H1 (cell line): Measurements from ENCODE around the gene SUPT7L. TPM values are rescaled to one million over a fixed set of nuclear protein-coding genes. Genes with fewer than 3 reads are reported as not detected.

Source experiments
- CTCF ChIA-PET: fragments of 300-600 bp; sonication (Branson Sonifier 250); formaldehyde crosslinking; loops from one replicate; lab custom pipeline; 2021; ENCODE audit not compliant: partially characterized antibody; lab: Charles Lee
- POLR2A ChIA-PET: fragments of 300-600 bp; sonication (Branson Sonifier 250); formaldehyde crosslinking; loops from one replicate; lab custom pipeline; 2021; ENCODE audit warnings: inconsistent platforms; ENCODE audit not compliant: partially characterized antibody; lab: Charles Lee
- DNase-seq, 2 experiments: peaks; one replicate each; pipeline versions ENCODE4 v3.0.0 to v3.0.0-alpha.2; 2010 to 2022; ENCODE audit warnings: low spot score in 2 of 2, low read depth in 1 of 2, mixed read lengths in 1 of 2
- FAIRE-seq: peaks from 2 replicates; lab custom pipeline; 2011; peaks lifted over from hg19 to GRCh38; lab: Jason Lieb, UNC
- H2AFZ ChIP-seq: 2 replicates; pipeline ENCODE4 v1.8.1; 2012; ENCODE audit warnings: low read length, inconsistent platforms
- H2AK5ac ChIP-seq: 2 replicates; pipeline ENCODE4 v1.6.1; 2013; ENCODE audit warnings: low read depth, low read length
- H2BK120ac ChIP-seq: replicated peaks from 2 replicates; pipeline ENCODE3; 2013; ENCODE audit warnings: low read depth, low read length, inconsistent platforms
- H2BK12ac ChIP-seq: 2 replicates; pipeline ENCODE4 v1.6.1; 2013; ENCODE audit warnings: low read depth, low read length
- H2BK15ac ChIP-seq: 2 replicates; pipeline ENCODE4 v1.6.1; 2013; ENCODE audit warnings: low read length
- H2BK20ac ChIP-seq: 2 replicates; pipeline ENCODE4 v1.6.1; 2013; ENCODE audit warnings: low read length
- H2BK5ac ChIP-seq: 2 replicates; pipeline ENCODE4 v1.6.1; 2013; ENCODE audit warnings: low read depth, low read length
- H3K14ac ChIP-seq: 2 replicates; pipeline ENCODE4 v1.6.1; 2013; ENCODE audit warnings: inconsistent platforms; ENCODE audit not compliant: insufficient read length
- H3K18ac ChIP-seq: 2 replicates; pipeline ENCODE4 v1.6.1; 2013; ENCODE audit warnings: low read length; ENCODE audit errors: extremely low read depth
- H3K23ac ChIP-seq: 2 replicates; pipeline ENCODE4 v1.6.1; 2013; ENCODE audit warnings: inconsistent platforms; ENCODE audit not compliant: insufficient read length
- H3K23me2 ChIP-seq: 2 replicates; pipeline ENCODE4 v1.6.1; 2013; ENCODE audit warnings: low read depth, low read length
- H3K27ac ChIP-seq: 2 replicates; pipeline ENCODE4 v1.6.1; 2011; ENCODE audit warnings: low read depth, low read length, inconsistent platforms
- H3K27me3 ChIP-seq, 4 experiments: replicated peaks in 1 of 4; 1 replicate in 1 of 4; 2 replicates in 3 of 4; pipeline versions ENCODE4 v1.6.1 to v1.8.1; 2011 to 2013; ENCODE audit warnings: low read length in 3 of 4, mild to moderate bottlenecking in 3 of 4, inconsistent platforms in 2 of 4, mixed read lengths in 2 of 4, moderate library complexity in 1 of 4; ENCODE audit not compliant: control insufficient read depth in 3 of 4, insufficient read depth in 3 of 4; ENCODE audit errors: extremely low read depth in 1 of 4
- H3K36me3 ChIP-seq, 4 experiments: 2 replicates each; pipeline versions ENCODE4 v1.6.1 to v1.8.1; 2011 to 2013; ENCODE audit warnings: mild to moderate bottlenecking in 4 of 4, low read length in 3 of 4, moderate library complexity in 2 of 4, control low read depth in 1 of 4, inconsistent platforms in 1 of 4; ENCODE audit not compliant: insufficient read depth in 4 of 4, control insufficient read depth in 2 of 4
- H3K4ac ChIP-seq: replicated peaks from 2 replicates; pipeline ENCODE3; 2013; ENCODE audit warnings: low read length, low read depth, mixed read lengths, inconsistent platforms; ENCODE audit not compliant: insufficient read length
- H3K4me1 ChIP-seq, 4 experiments: replicated peaks in 1 of 4; 1 replicate in 1 of 4; 2 replicates in 3 of 4; pipeline versions ENCODE4 v1.6.1 to v1.8.1; 2011 to 2013; ENCODE audit warnings: low read length in 3 of 4, inconsistent platforms in 2 of 4, mixed read lengths in 1 of 4; ENCODE audit not compliant: insufficient read depth in 4 of 4, control insufficient read depth in 3 of 4
- H3K4me2 ChIP-seq, 2 experiments: 2 replicates each; pipeline versions ENCODE4 v1.6.1 to v1.8.1; 2011 to 2013; ENCODE audit warnings: low read depth in 2 of 2, low read length in 2 of 2, control low read depth in 1 of 2, inconsistent platforms in 1 of 2, mild to moderate bottlenecking in 1 of 2; ENCODE audit not compliant: insufficient read depth in 1 of 2
- H3K4me3 ChIP-seq, 4 experiments: fragments of 200-600, 300-600 bp in 1 of 4; sonication (generic), shearing (Covaris generic), sonication (Bioruptor Twin) in 1 of 4; 2 replicates each; pipeline versions ENCODE4 v1.5.1 to v1.8.1; 2011 to 2016; ENCODE audit warnings: low read length in 4 of 4, low read depth in 3 of 4, control low read depth in 2 of 4, inconsistent platforms in 2 of 4, mild to moderate bottlenecking in 2 of 4, mixed read lengths in 1 of 4, moderate library complexity in 1 of 4; ENCODE audit not compliant: insufficient read depth in 2 of 4; ENCODE audit errors: extremely low read depth in 1 of 4
- H3K56ac ChIP-seq: replicated peaks from 2 replicates; pipeline ENCODE3; 2013; ENCODE audit warnings: low read depth, mild to moderate bottlenecking, mixed read lengths, low read length, inconsistent platforms; ENCODE audit not compliant: insufficient read length
- H3K79me1 ChIP-seq: 2 replicates; pipeline ENCODE4 v1.6.1; 2013; ENCODE audit warnings: low read depth, low read length, control low read depth
- H3K79me2 ChIP-seq, 2 experiments: 2 replicates each; pipeline versions ENCODE4 v1.6.1 to v1.8.1; 2012 to 2013; ENCODE audit warnings: low read length in 2 of 2, mild to moderate bottlenecking in 2 of 2, inconsistent platforms in 1 of 2; ENCODE audit not compliant: insufficient read depth in 2 of 2, control insufficient read depth in 1 of 2
- H3K9ac ChIP-seq, 4 experiments: replicated peaks in 1 of 4; 1 replicate in 1 of 4; 2 replicates in 3 of 4; pipeline versions ENCODE4 v1.6.1 to v1.8.1; 2011 to 2013; ENCODE audit warnings: low read depth in 3 of 4, low read length in 3 of 4, control low read depth in 2 of 4, mild to moderate bottlenecking in 2 of 4, moderate library complexity in 2 of 4, inconsistent platforms in 1 of 4; ENCODE audit errors: extremely low read depth in 1 of 4
- H3K9me3 ChIP-seq, 2 experiments: 2 replicates each; pipeline versions ENCODE4 v1.6.1 to v1.8.1; 2012 to 2013; ENCODE audit warnings: mild to moderate bottlenecking in 2 of 2, moderate library complexity in 2 of 2, control low read depth in 1 of 2, inconsistent platforms in 1 of 2, low read depth in 1 of 2, low read length in 1 of 2, mixed read lengths in 1 of 2; ENCODE audit not compliant: insufficient read depth in 2 of 2
- H4K20me1 ChIP-seq, 2 experiments: replicated peaks in 1 of 2; 2 replicates each; pipeline versions ENCODE3 to v1.8.1; 2011 to 2013; ENCODE audit warnings: inconsistent platforms in 2 of 2, low read length in 2 of 2, mild to moderate bottlenecking in 1 of 2; ENCODE audit not compliant: insufficient read depth in 2 of 2, control insufficient read depth in 1 of 2
- H4K5ac ChIP-seq: 2 replicates; pipeline ENCODE4 v1.6.1; 2013; ENCODE audit warnings: low read length, low read depth, mixed read lengths, inconsistent platforms; ENCODE audit not compliant: insufficient read length
- H4K8ac ChIP-seq: 2 replicates; pipeline ENCODE4 v1.8.0; 2013; ENCODE audit warnings: mild to moderate bottlenecking, moderate library complexity, low read length, inconsistent platforms; ENCODE audit not compliant: insufficient read depth; ENCODE audit errors: extremely low read depth
- H4K91ac ChIP-seq: replicated peaks from 2 replicates; pipeline ENCODE3; 2013; ENCODE audit warnings: low read length, mixed read lengths, inconsistent platforms; ENCODE audit not compliant: insufficient read length
- CBX8 ChIP-seq: fragments of 300-800, 300-1000 bp; sonication (generic); IDR thresholded peaks from 2 replicates; pipeline ENCODE4 v1.7.1; 2016; ENCODE audit warnings: low read depth, low read length, borderline replicate concordance
- CHD1 ChIP-seq: IDR thresholded peaks from 2 replicates; pipeline ENCODE4 v1.6.1; 2012; ENCODE audit warnings: low read depth, low read length, improper control_type of control experiment
- CTBP2 ChIP-seq: IDR thresholded peaks from 2 replicates; pipeline ENCODE4 v1.7.0; 2011; ENCODE audit warnings: borderline replicate concordance, mild to moderate bottlenecking, moderate library complexity, mixed read lengths, low read length; ENCODE audit not compliant: insufficient read depth, insufficient read length
- EZH2 ChIP-seq: fragments of 200-600 bp; sonication (generic); IDR thresholded peaks from 2 replicates; pipeline ENCODE4 v1.7.1; 2012; ENCODE audit warnings: low read depth, mild to moderate bottlenecking, moderate library complexity, low read length, inconsistent platforms; ENCODE audit not compliant: severe bottlenecking
- RNF2 ChIP-seq: fragments of 200-900, 300-1000 bp; sonication (generic); IDR thresholded peaks from 2 replicates; pipeline ENCODE4 v1.7.1; 2016; ENCODE audit warnings: borderline replicate concordance, low read depth, mild to moderate bottlenecking, antibody characterized with exemption, low read length; ENCODE audit not compliant: poor library complexity, severe bottlenecking; ENCODE audit errors: missing control alignments
- SAP30 ChIP-seq: fragments of 300-600 bp; sonication (generic); IDR thresholded peaks from 2 replicates; pipeline ENCODE4 v1.7.1; 2012; ENCODE audit warnings: low read length, moderate library complexity, mild to moderate bottlenecking, inconsistent platforms; ENCODE audit not compliant: insufficient read depth, insufficient replicate concordance
- TEAD4 ChIP-seq: IDR thresholded peaks from 2 replicates; pipeline ENCODE4 v1.6.1; 2012; ENCODE audit warnings: low read depth, low read length, inconsistent platforms, mixed read lengths
- WGBS, 2 experiments: shearing (Covaris generic) in 1 of 2; methylation state at CpG; one replicate each; pipeline versions ENCODE4 v1.1.6 to v1.1.7; 2013 to 2015; ENCODE audit warnings: low lambda C conversion rate in 2 of 2, mixed read lengths in 2 of 2, inconsistent platforms in 1 of 2, low coverage in 1 of 2, missing lambda C conversion rate in 1 of 2; ENCODE audit not compliant: insufficient replicate concordance in 2 of 2, insufficient coverage in 1 of 2, insufficient read length in 1 of 2; ENCODE audit errors: extremely low coverage in 1 of 2, missing lambda C conversion rate in 1 of 2; 5-methylcytosine and 5-hydroxymethylcytosine counted together
- polyA plus RNA-seq, 7 experiments: library from polyadenylated mRNA; depleted of rRNA in 3 of 7; stranded (reverse) in 5 of 7; unstranded in 2 of 7; fragments of >200 nt in 5 of 7; fragments of 200-250 nt in 2 of 7; gene quantifications; 1 replicate in 5 of 7; 2 replicates in 1 of 7; 4 replicates in 1 of 7; pipeline versions ENCODE4 v1.2.1 to v1.2.3, GENCODE V29; 2011 to 2013; ENCODE audit warnings: missing spikeins in 2 of 7, mixed read lengths in 2 of 7
- total RNA-seq: library from RNA; stranded (reverse); fragmentation: NEBNext Ultra II Directional; extraction: Animal tissue kit (Norgen Biotek cat#: 25700); gene quantifications from 2 replicates; pipeline ENCODE4 v1.2.1, GENCODE V29; 2021
- TF ChIP-seq, protein P1 (sequence below): IDR thresholded peaks from 2 replicates; pipeline ENCODE4 v1.6.1; 2012; ENCODE audit warnings: low read length, inconsistent platforms

The SUPT7L gene
- total and polyA plus RNA-seq, 2 of the 8 experiments (the other 6 are each of a cell fraction or from before 2014, with no cell fraction given) = 22.2 to 26.6 TPM

DNA sequence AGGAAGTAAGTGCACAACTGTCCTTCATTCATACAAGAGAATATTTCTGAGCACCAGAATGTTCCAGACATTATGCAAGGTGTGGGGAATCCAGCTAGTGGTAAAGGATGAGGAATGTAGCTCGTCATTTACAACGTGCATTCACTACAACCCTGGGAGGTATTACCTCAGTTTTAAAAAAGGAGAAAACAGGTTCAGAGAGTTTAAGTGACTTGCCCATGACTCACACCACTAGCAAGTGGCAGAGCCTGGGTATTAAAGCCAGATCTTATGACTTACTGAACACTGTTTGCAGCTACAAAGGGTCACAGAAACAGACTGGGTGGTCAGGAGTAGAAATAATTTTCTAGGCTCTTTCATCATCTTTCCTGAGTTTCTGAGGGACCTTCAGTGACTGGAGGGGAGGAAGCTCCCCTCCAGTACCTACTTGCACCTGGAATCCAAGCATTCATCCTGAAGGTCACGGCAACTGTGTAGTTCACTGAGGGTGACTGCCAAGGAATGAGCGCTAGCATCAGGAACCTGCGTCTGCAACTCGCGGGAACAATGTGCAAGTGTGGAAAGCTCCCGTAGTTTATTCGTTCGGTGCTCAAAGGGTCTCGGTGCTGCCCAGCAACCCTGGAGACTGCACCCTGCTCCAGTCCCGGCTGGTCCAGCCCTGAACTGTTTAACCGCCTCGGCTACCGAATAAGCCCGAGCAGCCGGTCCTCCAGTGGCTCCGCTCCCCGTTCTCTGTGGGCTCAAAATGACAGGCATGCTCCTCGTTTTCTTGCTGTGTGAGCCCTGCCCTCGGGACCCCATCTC is 35.2 kb downstream of the SUPT7L start:
- H3K56ac ChIP-seq = no peak overlapping the region
- FAIRE-seq (no peak), DNase-seq (no peak)
- WGBS, 2 experiments = 15% methylated on average over 18 of the region's 21 CpGs; no CpG with 5 or more reads in 1 of the 2 experiments
- H3K9ac ChIP-seq = peak overlapping the region; percentile 13 to 95 (median 72); a peak in 6 of 7 replicates
- no peaks in the 10 kb centered on the region for H4K20me1 ChIP-seq
- no peak overlapping the region for H3K27ac ChIP-seq
- H3K27me3 ChIP-seq = no peaks in the 10 kb centered on the region
- no peak overlapping the region for H2BK12ac ChIP-seq
- H3K23me2 ChIP-seq = no peaks in the 10 kb centered on the region; the same call in 1 of the 2 replicates
- CTCF ChIA-PET = interaction anchor here (0.9 to 1.6 kb wide), 2 partner anchors 55 to 187 kb away, joined by 3 to 4 read pairs; no protein-coding TSS in a partner anchor
- H3K18ac ChIP-seq = no peak overlapping the region
- POLR2A ChIA-PET = interaction anchor here (0.6 to 2.2 kb wide), 21 partner anchors 8 to 249 kb away, joined by 3 to 7 read pairs (median 4); partner anchors contain the start of genes IFT172, PPM1G, SLC4A1AP and SUPT7L
- H2BK15ac ChIP-seq = no peak overlapping the region
- peak overlapping the region; percentile 98; the same call in 1 of the 2 replicates for H4K8ac ChIP-seq
- H2BK120ac ChIP-seq = no peak overlapping the region
- no peak overlapping the region for H2AFZ ChIP-seq
- peak overlapping the region; percentile 98; the same call in 1 of the 2 replicates for H2BK5ac ChIP-seq
- H3K14ac ChIP-seq = no peak overlapping the region
- H3K4me1 ChIP-seq = peaks cover 0 to 4% (median 2%) of the 10 kb centered on the region in 4 experiments; a peak in 4 of 7 replicates
- peak overlapping the region; percentile 70 to 79 for H3K4me2 ChIP-seq
- H3K4ac ChIP-seq = no peak overlapping the region
- peaks cover 4 to 32% (median 13%) of the 10 kb centered on the region in 4 experiments; a peak in 7 of 8 replicates for H3K36me3 ChIP-seq
- no peak overlapping the region for H4K5ac ChIP-seq
- H2AK5ac ChIP-seq = no peak overlapping the region
- H3K79me2 ChIP-seq = peaks cover 0 to 14% of the 10 kb centered on the region in 2 experiments; a peak in 2 of 4 replicates
- no peaks in the 10 kb centered on the region for H3K79me1 ChIP-seq
- H4K91ac ChIP-seq = no peak overlapping the region
- H3K9me3 ChIP-seq = no peaks in the 10 kb centered on the region
- peak overlapping the region; percentile 84 to 95 (median 92) for H3K4me3 ChIP-seq
- H3K23ac ChIP-seq = no peak overlapping the region
- no peak overlapping the region for H2BK20ac ChIP-seq
- TF ChIP-seq SAP30 (no peak), EZH2 (no peak), CTBP2 (no peak), CHD1 (no peak), TEAD4 (no peak), RNF2 (no peak), CBX8 (no peak)
- TF ChIP-seq, protein P1, sequence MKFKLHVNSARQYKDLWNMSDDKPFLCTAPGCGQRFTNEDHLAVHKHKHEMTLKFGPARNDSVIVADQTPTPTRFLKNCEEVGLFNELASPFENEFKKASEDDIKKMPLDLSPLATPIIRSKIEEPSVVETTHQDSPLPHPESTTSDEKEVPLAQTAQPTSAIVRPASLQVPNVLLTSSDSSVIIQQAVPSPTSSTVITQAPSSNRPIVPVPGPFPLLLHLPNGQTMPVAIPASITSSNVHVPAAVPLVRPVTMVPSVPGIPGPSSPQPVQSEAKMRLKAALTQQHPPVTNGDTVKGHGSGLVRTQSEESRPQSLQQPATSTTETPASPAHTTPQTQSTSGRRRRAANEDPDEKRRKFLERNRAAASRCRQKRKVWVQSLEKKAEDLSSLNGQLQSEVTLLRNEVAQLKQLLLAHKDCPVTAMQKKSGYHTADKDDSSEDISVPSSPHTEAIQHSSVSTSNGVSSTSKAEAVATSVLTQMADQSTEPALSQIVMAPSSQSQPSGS = no peak
